HL-60 (cell line): ENCODE measurements around the gene VENTX.

ENCODE experiments used
- CTCF ChIP-seq: IDR thresholded peaks from one replicate; pipeline ENCODE4 v1.5.1; 2011; ENCODE audit warnings: low read length, control low read depth, inconsistent platforms; ENCODE audit not compliant: insufficient read depth
- GABPA ChIP-seq: IDR thresholded peaks from 2 replicates; pipeline ENCODE4 v1.6.1; 2012; ENCODE audit warnings: low read depth
- POLR2AphosphoS5 ChIP-seq: IDR thresholded peaks from 2 replicates; pipeline ENCODE4 v1.6.1; 2012; ENCODE audit warnings: low read depth
- SPI1 ChIP-seq: IDR thresholded peaks from 2 replicates; pipeline ENCODE4 v1.6.1; 2012; ENCODE audit warnings: low read depth, mild to moderate bottlenecking, borderline replicate concordance

- TF ChIP-seq CTCF: no peak
- TF ChIP-seq GABPA: no peak
- TF ChIP-seq POLR2AphosphoS5: no peak
- peak; percentile 17; the same call in 1 of the 2 replicates for TF ChIP-seq SPI1
Observed at GRCh38 chr10:133225707-133226191, 11.9 kb upstream of the VENTX start.
